H1 (cell line): ENCODE data around the gene FNDC1.

Source experiments
- ATF3 ChIP-seq: IDR thresholded peaks from 2 replicates; pipeline ENCODE4 v1.6.1; 2011; ENCODE audit warnings: low read depth, mild to moderate bottlenecking, low read length; ENCODE audit not compliant: insufficient read depth
- CTCF ChIP-seq, 3 experiments: IDR thresholded peaks; 1 replicate in 2 of 3; 2 replicates in 1 of 3; pipeline versions ENCODE4 v1.5.1 to v1.6.1; 2011; ENCODE audit warnings: low read length in 3 of 3, mild to moderate bottlenecking in 3 of 3, inconsistent platforms in 2 of 3, low read depth in 1 of 3, moderate library complexity in 1 of 3; ENCODE audit not compliant: insufficient read depth in 1 of 3; ENCODE audit errors: control extremely low read depth in 1 of 3
- EGR1 ChIP-seq: IDR thresholded peaks from 2 replicates; pipeline ENCODE4 v1.6.1; 2011; ENCODE audit warnings: low read depth, low read length, borderline replicate concordance
- EZH2 ChIP-seq: fragments of 200-600 bp; sonication (generic); IDR thresholded peaks from 2 replicates; pipeline ENCODE4 v1.7.1; 2012; ENCODE audit warnings: low read depth, mild to moderate bottlenecking, moderate library complexity, low read length, inconsistent platforms; ENCODE audit not compliant: severe bottlenecking
- MAFK ChIP-seq: IDR thresholded peaks from 2 replicates; pipeline ENCODE4 v1.6.1; 2012; ENCODE audit warnings: low read depth, mild to moderate bottlenecking, improper control_type of control experiment, low read length
- POLR2AphosphoS5 ChIP-seq: IDR thresholded peaks from 2 replicates; pipeline ENCODE4 v1.6.1; 2011; ENCODE audit warnings: low read depth, low read length
- RXRA ChIP-seq: IDR thresholded peaks from 2 replicates; pipeline ENCODE4 v1.6.1; 2011; ENCODE audit warnings: low read depth, mild to moderate bottlenecking, low read length, moderate library complexity; ENCODE audit not compliant: insufficient read depth

GRCh38 chr6:159127701-159128100 is 41.5 kb upstream of the FNDC1 start:
- TF ChIP-seq RXRA = no peak
- no peak for TF ChIP-seq CTCF (IDR thresholded peaks at IDR 0.05; ENCODE audit: control extremely low read depth in 1 of 3, insufficient read depth in 1 of 3, low read depth in 1 of 3, low read length in 3 of 3)
- no peak for TF ChIP-seq EZH2
- TF ChIP-seq MAFK = no peak
- no peak for TF ChIP-seq POLR2AphosphoS5
- no peak for TF ChIP-seq EGR1
- no peak for TF ChIP-seq ATF3
